ENCODE results near the gene PPP2R3A.

The PPP2R3A gene

GRCh38 chr3:135982404-135982761 lies 16.9 kb downstream of the PPP2R3A start:
- no peak for DNase-seq (ENCODE audit: low read depth)
- H3K4me3 ChIP-seq (replicated peaks; ENCODE audit: low read depth, low read length) = no peak overlapping the region
- TF ChIP-seq, protein P1, sequence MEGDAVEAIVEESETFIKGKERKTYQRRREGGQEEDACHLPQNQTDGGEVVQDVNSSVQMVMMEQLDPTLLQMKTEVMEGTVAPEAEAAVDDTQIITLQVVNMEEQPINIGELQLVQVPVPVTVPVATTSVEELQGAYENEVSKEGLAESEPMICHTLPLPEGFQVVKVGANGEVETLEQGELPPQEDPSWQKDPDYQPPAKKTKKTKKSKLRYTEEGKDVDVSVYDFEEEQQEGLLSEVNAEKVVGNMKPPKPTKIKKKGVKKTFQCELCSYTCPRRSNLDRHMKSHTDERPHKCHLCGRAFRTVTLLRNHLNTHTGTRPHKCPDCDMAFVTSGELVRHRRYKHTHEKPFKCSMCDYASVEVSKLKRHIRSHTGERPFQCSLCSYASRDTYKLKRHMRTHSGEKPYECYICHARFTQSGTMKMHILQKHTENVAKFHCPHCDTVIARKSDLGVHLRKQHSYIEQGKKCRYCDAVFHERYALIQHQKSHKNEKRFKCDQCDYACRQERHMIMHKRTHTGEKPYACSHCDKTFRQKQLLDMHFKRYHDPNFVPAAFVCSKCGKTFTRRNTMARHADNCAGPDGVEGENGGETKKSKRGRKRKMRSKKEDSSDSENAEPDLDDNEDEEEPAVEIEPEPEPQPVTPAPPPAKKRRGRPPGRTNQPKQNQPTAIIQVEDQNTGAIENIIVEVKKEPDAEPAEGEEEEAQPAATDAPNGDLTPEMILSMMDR (IDR thresholded peaks at IDR 0.05; ENCODE audit: low read length, missing control alignments) = no peak

- TF ChIP-seq, protein P1 (IDR thresholded peaks at IDR 0.05; ENCODE audit: low read length, missing control alignments) = no peak
- DNase-seq (ENCODE audit: low read depth) = no peak
- H3K4me3 ChIP-seq (replicated peaks; ENCODE audit: low read depth, low read length) = no peak overlapping the region
Observed at GRCh38 chr3:135982922-135983581, 17.5 kb downstream of the PPP2R3A start.

GRCh38 chr3:135987661-135988060 lies 22.1 kb downstream of the PPP2R3A start:
- peak; percentile 33 for DNase-seq (ENCODE audit: low read depth)
- TF ChIP-seq, protein P1 (IDR thresholded peaks at IDR 0.05; ENCODE audit: low read length, missing control alignments) = no peak
- no peak overlapping the region for H3K4me3 ChIP-seq (replicated peaks; ENCODE audit: low read depth, low read length)

- no peak overlapping the region for H3K4me3 ChIP-seq (replicated peaks; ENCODE audit: low read depth, low read length)
- TF ChIP-seq, protein P1 (IDR thresholded peaks at IDR 0.05; ENCODE audit: low read length, missing control alignments) = no peak
- DNase-seq (ENCODE audit: low read depth) = no peak
Observed at GRCh38 chr3:135989242-135989641, 23.7 kb downstream of the PPP2R3A start.

- TF ChIP-seq, protein P1 (IDR thresholded peaks at IDR 0.05; ENCODE audit: low read length, missing control alignments) = no peak
- DNase-seq (ENCODE audit: low read depth) = no peak
- no peak overlapping the region for H3K4me3 ChIP-seq (replicated peaks; ENCODE audit: low read depth, low read length)
Observed at GRCh38 chr3:135990903-135991302, 25.4 kb downstream of the PPP2R3A start.

GRCh38 chr3:135991621-135992020 lies 26.1 kb downstream of the PPP2R3A start:
- no peak overlapping the region for H3K4me3 ChIP-seq (replicated peaks; ENCODE audit: low read depth, low read length)
- TF ChIP-seq, protein P1 (IDR thresholded peaks at IDR 0.05; ENCODE audit: low read length, missing control alignments) = no peak
- DNase-seq (ENCODE audit: low read depth) = no peak

DNA sequence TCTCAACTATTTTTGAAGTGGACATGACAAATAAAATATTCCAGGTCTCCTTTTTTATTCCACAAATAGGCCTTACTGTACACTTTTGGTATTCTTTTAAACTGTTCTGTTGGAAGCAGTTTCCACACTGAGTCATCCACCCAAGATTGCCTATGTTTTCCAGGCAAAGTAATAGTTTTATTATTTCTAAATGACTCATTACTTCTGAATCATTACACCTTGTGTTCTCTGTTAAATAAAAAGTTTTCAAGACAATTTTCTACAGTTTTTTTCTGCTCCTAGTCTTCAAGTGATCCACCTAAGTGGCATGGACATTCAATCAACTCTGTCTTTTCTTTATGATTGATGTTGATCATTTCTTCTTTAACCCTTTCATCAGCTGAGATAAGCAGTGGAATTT lies 26.5 kb downstream of the PPP2R3A start:
- H3K4me3 ChIP-seq (replicated peaks; ENCODE audit: low read depth, low read length) = no peak overlapping the region
- TF ChIP-seq, protein P1 (IDR thresholded peaks at IDR 0.05; ENCODE audit: low read length, missing control alignments) = no peak
- peak; percentile 77 for DNase-seq (ENCODE audit: low read depth)
